ENCODE data around the gene TMPRSS7.

- no peak for TF ChIP-seq CTCF (IDR thresholded peaks at IDR 0.05; ENCODE audit: low read depth, low read length)
- no peak for TF ChIP-seq EZH2phosphoT487 (IDR thresholded peaks at IDR 0.05; ENCODE audit: low read depth)
These were observed 23.9 kb upstream of the TMPRSS7 start for GRCh38 chr3:112010636-112011035.
